Measurements from ENCODE around the gene GPC5. TPM values are rescaled to one million over a fixed set of nuclear protein-coding genes. Genes with fewer than 3 reads are reported as not detected.

GPC5 gene
- total and polyA plus RNA-seq, 2 of the 13 experiments (the other 11 are each of a cell fraction or from before 2014, with no cell fraction given), result 0.02 to 0.07 TPM

GRCh38 chr13:91384896-91385295 is 13.5 kb upstream of the GPC5 start:
- H3K9me3 ChIP-seq (ENCODE audit: low read length), result no peaks in the 10 kb centered on the region
- 4% methylated on average over 2 of the region's 2 CpGs for WGBS (ENCODE audit: low lambda C conversion rate)
- ATAC-seq (no peak), FAIRE-seq (no peak), DNase-seq (ENCODE audit: low spot score) (no peak)
- in situ Hi-C loops (cut with HindIII; ENCODE audit: extremely low pct_ligation_motif_present, low pct_unique_long_range_greater_than_20kb), result no loop called here
- CTCF ChIA-PET (ENCODE audit: low intra/inter-chr PET ratio, low total read pairs), result no interaction called here
- H3K27ac ChIP-seq (ENCODE audit: extremely low read length, insufficient read depth, low read length), result no peak overlapping the region
- TF ChIP-seq ZNF274 (CRISPR knock-in tag; IDR thresholded peaks at IDR 0.05) (no peak), CREBL2 (CRISPR knock-in tag; IDR thresholded peaks at IDR 0.05; ENCODE audit: borderline replicate concordance) (no peak), RFXAP (CRISPR knock-in tag; IDR thresholded peaks at IDR 0.05; ENCODE audit: borderline replicate concordance) (no peak), ETV6 (CRISPR knock-in tag; conservative IDR thresholded peaks at IDR 0.05) (no peak), ZNF674 (CRISPR knock-in tag; IDR thresholded peaks at IDR 0.05; ENCODE audit: low read depth) (no peak), RELA (CRISPR knock-in tag; IDR thresholded peaks at IDR 0.05) (no peak), SMARCC2 (IDR thresholded peaks at IDR 0.05) (no peak), PTBP1 (IDR thresholded peaks at IDR 0.05; ENCODE audit: low read depth, low read length, poor library complexity, severe bottlenecking) (no peak), DR1 (CRISPR knock-in tag; IDR thresholded peaks at IDR 0.05) (no peak), E2F2 (CRISPR knock-in tag; IDR thresholded peaks at IDR 0.05; ENCODE audit: borderline replicate concordance) (no peak), DMTF1 (CRISPR knock-in tag; IDR thresholded peaks at IDR 0.05) (no peak), NR2F2 (IDR thresholded peaks at IDR 0.05; ENCODE audit: borderline replicate concordance, low read depth) (no peak)
- no peak overlapping the region for H3K4me3 ChIP-seq (replicated peaks in 1 of 3; ENCODE audit: insufficient read depth in 1 of 3, low read depth in 2 of 3, low read length in 3 of 3)
- H3K4me1 ChIP-seq (ENCODE audit: insufficient read depth, low read length), result no peaks in the 10 kb centered on the region
- no peaks in the 10 kb centered on the region for H4K20me1 ChIP-seq (ENCODE audit: insufficient read depth, low read length)
- no TSS peak for BruUV-seq (replicated peaks)
- H3K27me3 ChIP-seq (ENCODE audit: control insufficient read depth in 1 of 2, insufficient read depth in 2 of 2, low read length in 2 of 2), result no peaks in the 10 kb centered on the region
- no peak overlapping the region for H3K9ac ChIP-seq (ENCODE audit: insufficient read depth, low read depth, low read length)
- no peak overlapping the region for H3K4me2 ChIP-seq (ENCODE audit: low read depth, low read length)
- POLR2A ChIA-PET, result no interaction called here
- no peaks in the 10 kb centered on the region for H3K79me2 ChIP-seq (ENCODE audit: insufficient read depth, low read length)
- intact Hi-C loops (cut with micrococcal nuclease; ENCODE audit: unreplicated experiment), result loop anchor here (5.0 kb wide), 1 partner anchor 337 kb away; no protein-coding TSS in a partner anchor
- H2AFZ ChIP-seq (ENCODE audit: low read length), result no peak overlapping the region
- no peaks in the 10 kb centered on the region for H3K36me3 ChIP-seq (replicated peaks in 1 of 2; ENCODE audit: control insufficient read depth in 1 of 2, insufficient read depth in 2 of 2, low read length in 2 of 2)

Measured in HepG2 (cell line).